Measurements from ENCODE around the gene IQCH.

- TF ChIP-seq CTCF (conservative IDR thresholded peaks at IDR 0.05) = no peak
- TF ChIP-seq ZFX (IDR thresholded peaks at IDR 0.05) = no peak
Measured at GRCh38 chr15:67504796-67505195, 250.2 kb downstream of the IQCH start.
